Effector memory CD8-positive, alpha-beta T cell (primary cell): ENCODE results near the gene MSI2.

ENCODE experiments used
- ATAC-seq: fragments of 150-1000 bp; cut with Tn5 transposase; replicated peaks from 2 replicates; pipeline ENCODE4 v1.10.0; 2021; ENCODE audit warnings: mild to moderate bottlenecking, moderate library complexity
- DNase-seq, 3 experiments: peaks; one replicate each; pipeline ENCODE4 v3.0.0; 2021
- H3K27ac Mint-ChIP-seq, 2 donors: one replicate each; pipeline ENCODE4 v1.8.0; 2022; ENCODE audit warnings: mild to moderate bottlenecking in 2 of 2, mixed read lengths in 2 of 2, moderate library complexity in 2 of 2
- H3K27me3 Mint-ChIP-seq, 2 donors: one replicate each; pipeline ENCODE4 v1.8.0; 2022; ENCODE audit warnings: mixed read lengths in 2 of 2
- H3K36me3 Mint-ChIP-seq: one replicate; pipeline ENCODE4 v1.8.0; 2022; ENCODE audit warnings: mild to moderate bottlenecking, moderate library complexity, mixed read lengths; ENCODE audit not compliant: insufficient read depth
- H3K4me1 Mint-ChIP-seq, 2 donors: one replicate each; pipeline ENCODE4 v1.8.0; 2022; ENCODE audit warnings: low read depth in 2 of 2, mixed read lengths in 2 of 2
- H3K4me3 Mint-ChIP-seq, 2 donors: one replicate each; pipeline ENCODE4 v1.8.0; 2022; ENCODE audit warnings: mild to moderate bottlenecking in 2 of 2, mixed read lengths in 2 of 2, moderate library complexity in 2 of 2
- H3K9me3 Mint-ChIP-seq, 2 donors: one replicate each; pipeline ENCODE4 v1.8.0; 2022; ENCODE audit warnings: mixed read lengths in 2 of 2

MSI2 gene

DNA sequence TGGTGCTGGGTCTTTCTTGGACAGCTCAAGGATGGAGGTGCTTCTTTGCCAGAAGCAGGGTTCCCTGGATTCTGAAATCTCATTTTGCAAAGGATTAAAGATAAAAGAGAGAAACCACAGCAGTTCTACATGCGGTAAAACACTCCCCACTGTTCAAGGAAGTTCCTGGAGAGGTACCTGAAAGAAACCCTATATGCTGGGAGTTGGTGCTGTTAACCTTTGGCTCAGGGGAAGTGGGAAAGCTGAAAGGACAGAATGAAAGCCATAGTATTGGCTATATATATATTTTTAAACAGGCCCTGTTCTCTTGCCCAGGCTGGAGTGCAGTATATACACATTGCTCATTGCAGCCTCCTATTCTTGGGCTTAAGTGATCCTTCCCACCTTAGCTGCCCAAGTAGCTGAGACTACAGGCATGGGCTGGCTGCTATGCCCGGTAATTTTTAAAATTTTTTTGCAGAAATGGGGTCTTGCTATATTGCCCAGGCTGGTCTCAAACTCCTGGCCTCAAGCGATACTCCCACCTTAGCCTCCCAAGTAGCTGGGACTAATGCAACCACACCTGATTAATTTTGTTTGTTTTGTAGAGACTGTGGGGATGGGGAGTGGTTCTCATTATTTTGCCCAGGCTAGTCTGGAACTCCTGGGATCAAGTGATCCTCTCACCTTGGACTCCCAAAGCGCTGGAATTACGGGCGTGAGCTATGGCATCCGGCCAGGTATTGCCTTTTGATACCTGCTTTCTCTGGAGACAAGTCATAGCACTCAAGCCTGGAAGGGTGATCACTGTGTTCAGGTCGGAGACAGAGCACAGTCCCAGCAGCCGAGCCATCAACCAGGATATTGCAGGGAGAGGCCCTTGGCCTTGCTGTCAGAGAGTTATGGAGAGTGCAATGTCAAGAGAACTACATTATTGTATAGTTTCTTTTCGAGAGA is 55.2 kb downstream of the MSI2 start:
- ATAC-seq = no peak
- H3K27me3 Mint-ChIP-seq = no peaks in the 10 kb centered on the region
- no peaks in the 10 kb centered on the region for H3K9me3 Mint-ChIP-seq
- H3K36me3 Mint-ChIP-seq = no peaks in the 10 kb centered on the region
- peak overlapping the region in 1 of 2 donors; percentile 39 for H3K27ac Mint-ChIP-seq
- DNase-seq = no peak
- H3K4me1 Mint-ChIP-seq = peaks cover 12 to 17% of the 10 kb centered on the region in 2 donors
- H3K4me3 Mint-ChIP-seq = no peak overlapping the region

DNA sequence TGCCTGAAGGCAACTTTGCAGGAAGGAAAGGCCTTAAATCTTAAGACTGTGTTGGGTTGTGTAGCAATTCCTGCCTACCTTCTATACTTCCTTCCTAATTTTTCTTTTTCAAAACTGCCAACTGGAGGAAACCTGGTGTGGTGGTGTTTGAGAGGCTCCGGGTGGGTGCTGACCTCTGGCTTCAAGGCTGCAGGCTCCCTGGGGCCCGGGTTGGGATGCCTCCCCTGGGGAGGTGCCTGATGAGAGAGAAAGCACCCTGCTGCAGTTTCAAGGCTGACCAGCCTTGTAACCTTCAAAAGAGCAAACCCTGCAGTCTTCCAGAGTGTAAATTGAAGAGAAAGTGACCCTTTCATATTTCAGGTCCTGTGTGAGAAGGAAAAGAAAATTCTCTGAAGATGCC is 55.9 kb downstream of the MSI2 start:
- Mint-ChIP-seq H3K27ac (no peak overlapping the region), H3K9me3 (no peaks in the 10 kb centered on the region), H3K4me1 (peaks cover 14 to 17% of the 10 kb centered on the region in 2 donors), H3K4me3 (no peak overlapping the region), H3K36me3 (no peaks in the 10 kb centered on the region), H3K27me3 (no peaks in the 10 kb centered on the region)
- DNase-seq (no peak), ATAC-seq (no peak)

DNA sequence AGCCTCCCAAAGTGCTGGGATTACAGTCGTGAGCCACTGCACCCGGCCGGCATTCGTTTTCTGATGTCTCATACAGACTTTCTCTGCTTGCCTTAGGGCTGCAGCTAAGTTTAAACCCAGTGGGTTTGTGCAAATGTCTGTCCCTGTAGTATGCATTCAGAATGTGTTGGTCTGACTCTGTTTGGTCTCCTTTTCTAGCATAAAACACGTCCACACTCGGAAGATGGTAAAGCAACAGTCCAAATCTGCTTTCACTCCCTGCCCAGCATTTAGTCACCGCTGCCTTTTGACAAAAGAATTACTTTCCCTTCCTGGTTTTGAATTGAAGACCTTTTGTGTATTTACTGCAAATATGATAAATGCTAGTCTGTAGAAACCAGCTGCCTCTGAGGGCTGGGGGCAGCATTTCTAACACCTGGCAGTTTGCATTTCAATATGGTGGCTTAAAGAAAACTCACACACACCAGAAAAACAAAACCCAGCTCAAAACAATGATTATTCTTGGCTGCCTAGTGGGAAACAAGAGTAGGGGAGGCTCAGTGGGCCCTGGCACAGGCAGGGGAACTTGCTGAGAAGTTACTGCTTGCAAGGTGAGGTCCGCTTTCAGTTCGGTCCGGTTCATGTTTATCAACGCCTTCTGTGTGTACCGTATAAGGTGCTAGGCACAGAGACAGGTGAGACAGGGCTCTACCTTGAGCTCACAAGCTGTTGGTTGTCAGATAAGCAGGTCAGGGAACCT is 56.9 kb downstream of the MSI2 start:
- Mint-ChIP-seq H3K27me3 (no peaks in the 10 kb centered on the region), H3K9me3 (no peaks in the 10 kb centered on the region), H3K36me3 (peaks cover 4% of the 10 kb centered on the region), H3K4me3 (no peak overlapping the region), H3K27ac (peak overlapping the region in 1 of 2 donors; percentile 58), H3K4me1 (peaks cover 18 to 22% of the 10 kb centered on the region in 2 donors)
- ATAC-seq (no peak), DNase-seq (no peak)

DNA sequence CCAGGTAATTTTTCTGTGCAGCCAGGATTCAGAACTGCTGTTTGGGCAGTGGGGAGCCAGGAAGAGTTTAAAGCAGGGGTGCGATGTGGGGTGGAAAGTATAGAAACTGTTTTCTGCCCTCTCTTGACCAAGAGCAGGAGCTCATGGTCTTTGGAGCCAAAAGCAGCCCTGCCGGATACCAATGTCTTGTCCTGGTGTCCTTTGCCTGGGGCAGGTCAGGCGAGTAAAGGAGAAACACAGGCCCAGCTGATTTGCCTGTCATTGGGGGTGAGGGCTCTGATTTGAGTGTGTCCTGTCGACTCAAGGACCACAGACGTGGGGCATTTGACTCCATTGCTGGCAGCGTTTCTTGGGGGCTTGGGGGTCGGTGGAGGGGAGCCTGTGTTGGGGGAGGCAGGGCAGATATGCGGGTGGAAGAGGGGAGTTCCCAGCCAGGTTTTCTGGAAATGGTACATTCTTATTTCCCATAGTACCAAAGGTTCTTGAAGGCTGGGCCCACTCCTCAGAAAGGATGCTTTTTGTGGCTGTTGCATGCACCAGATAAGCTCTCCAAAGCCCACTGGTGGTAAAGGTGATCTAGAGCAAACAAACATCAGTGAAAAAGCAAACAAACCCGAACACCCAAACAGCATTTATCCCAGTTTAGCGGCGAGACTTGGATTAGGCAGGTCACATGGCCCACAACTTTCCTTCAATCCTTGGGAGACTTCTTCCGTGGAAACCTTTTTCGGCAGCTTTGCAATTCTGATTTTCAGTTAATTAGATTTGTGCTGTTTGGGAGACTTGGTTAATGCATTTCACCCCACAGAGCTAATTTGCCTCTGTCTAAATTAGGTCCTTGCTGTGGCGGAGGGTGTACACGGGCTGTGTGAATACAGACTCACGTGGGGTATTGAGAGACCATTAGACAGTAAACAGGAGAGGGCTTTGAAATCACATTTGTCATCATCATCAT is 59.0 kb downstream of the MSI2 start:
- Mint-ChIP-seq H3K4me3 (no peak overlapping the region), H3K27me3 (no peaks in the 10 kb centered on the region), H3K27ac (peak overlapping the region in 1 of 2 donors; percentile 79), H3K4me1 (peaks cover 17 to 25% of the 10 kb centered on the region in 2 donors), H3K36me3 (peaks cover 4% of the 10 kb centered on the region), H3K9me3 (no peaks in the 10 kb centered on the region)
- DNase-seq (no peak), ATAC-seq (no peak)

GRCh38 chr17:57316361-57316760 is 60.0 kb downstream of the MSI2 start:
- DNase-seq (no peak), ATAC-seq (no peak)
- peaks cover 4% of the 10 kb centered on the region for H3K36me3 Mint-ChIP-seq
- H3K27ac Mint-ChIP-seq = no peak overlapping the region
- H3K4me3 Mint-ChIP-seq = no peak overlapping the region
- H3K4me1 Mint-ChIP-seq = peaks cover 17 to 25% of the 10 kb centered on the region in 2 donors
- H3K27me3 Mint-ChIP-seq = no peaks in the 10 kb centered on the region
- no peaks in the 10 kb centered on the region for H3K9me3 Mint-ChIP-seq

DNA sequence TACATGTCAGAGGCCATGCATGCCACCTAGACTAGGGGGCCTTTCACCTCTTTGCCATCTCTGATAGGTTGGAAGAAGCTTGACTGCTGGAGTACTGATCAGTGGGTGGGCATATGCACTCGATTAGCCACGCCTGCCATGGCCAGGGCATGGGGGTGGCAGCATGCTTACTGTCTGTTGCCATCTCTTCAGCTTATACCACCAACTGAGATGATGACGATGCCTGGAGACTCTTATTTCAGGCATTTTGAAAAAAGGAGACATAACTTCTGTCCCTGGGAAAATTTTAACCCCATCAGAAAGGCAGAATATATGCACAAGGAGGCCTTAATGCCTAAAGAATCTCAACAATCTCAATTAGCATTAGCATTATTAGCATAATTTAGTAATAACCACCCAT is 60.8 kb downstream of the MSI2 start:
- no peaks in the 10 kb centered on the region for H3K27me3 Mint-ChIP-seq
- no peak overlapping the region for H3K27ac Mint-ChIP-seq

DNA sequence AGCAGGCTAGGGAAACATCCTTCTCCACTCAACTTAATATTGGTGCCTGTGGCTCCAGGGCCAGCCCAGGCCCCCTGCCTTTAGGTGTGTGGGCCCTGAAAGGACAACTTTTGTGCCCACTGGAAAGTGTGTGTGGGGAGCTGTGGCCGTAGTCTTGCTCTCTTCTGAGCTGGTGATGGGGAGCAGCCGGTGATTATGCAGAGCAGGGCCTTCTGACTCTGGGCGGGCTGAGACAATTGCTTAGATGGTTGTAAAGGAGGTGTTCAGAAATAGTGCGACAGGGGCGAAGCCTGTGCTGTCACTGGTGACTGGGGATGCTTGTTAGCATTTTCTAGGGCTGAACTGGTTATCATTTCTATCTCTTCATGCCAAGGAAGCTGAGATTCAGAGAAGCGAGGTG is 62.6 kb downstream of the MSI2 start:
- ATAC-seq = no peak
- no peak overlapping the region for H3K4me3 Mint-ChIP-seq
- H3K27me3 Mint-ChIP-seq = no peaks in the 10 kb centered on the region
- H3K36me3 Mint-ChIP-seq = peaks cover 4% of the 10 kb centered on the region
- H3K27ac Mint-ChIP-seq = peak overlapping the region in 1 of 2 donors; percentile 7
- no peaks in the 10 kb centered on the region for H3K9me3 Mint-ChIP-seq
- H3K4me1 Mint-ChIP-seq = peaks cover 14 to 29% of the 10 kb centered on the region in 2 donors
- no peak for DNase-seq

More for the DNA sequence above, 60.8 kb downstream of the MSI2 start:
- Mint-ChIP-seq H3K9me3 (no peaks in the 10 kb centered on the region), H3K4me3 (no peak overlapping the region), H3K36me3 (peaks cover 4% of the 10 kb centered on the region), H3K4me1 (peaks cover 14 to 25% of the 10 kb centered on the region in 2 donors)
- DNase-seq (no peak), ATAC-seq (no peak)

DNA sequence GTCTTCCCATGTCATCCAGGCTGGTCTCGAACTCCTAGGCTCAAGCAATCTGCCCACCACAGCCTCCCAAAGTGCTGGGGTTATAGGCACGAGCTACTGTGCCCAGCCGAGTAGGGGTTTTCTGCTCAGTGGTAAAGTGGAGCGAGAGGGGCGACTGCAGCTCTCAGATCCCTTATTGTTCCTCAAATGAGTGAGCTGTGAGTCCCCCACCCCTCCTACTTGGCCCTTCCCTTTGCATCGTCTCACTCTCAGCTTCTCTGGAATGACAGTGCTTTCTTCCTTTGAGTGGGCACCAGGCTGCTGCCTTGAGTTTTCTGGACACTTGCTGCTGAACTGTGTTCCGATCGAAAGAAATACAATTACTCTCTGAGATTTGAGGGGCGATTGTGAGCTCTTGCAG is 63.5 kb downstream of the MSI2 start:
- no peak for ATAC-seq
- peaks cover 18 to 25% of the 10 kb centered on the region in 2 donors for H3K4me1 Mint-ChIP-seq
- peak overlapping the region in 1 of 2 donors; percentile 2 for H3K27ac Mint-ChIP-seq
- no peaks in the 10 kb centered on the region for H3K9me3 Mint-ChIP-seq
- H3K36me3 Mint-ChIP-seq = peaks cover 7% of the 10 kb centered on the region
- H3K27me3 Mint-ChIP-seq = no peaks in the 10 kb centered on the region
- DNase-seq = no peak
- H3K4me3 Mint-ChIP-seq = no peak overlapping the region

GRCh38 chr17:57323391-57323790 is 67.1 kb downstream of the MSI2 start:
- H3K9me3 Mint-ChIP-seq = no peaks in the 10 kb centered on the region
- H3K27me3 Mint-ChIP-seq = no peaks in the 10 kb centered on the region
- peaks cover 3% of the 10 kb centered on the region for H3K36me3 Mint-ChIP-seq
- no peak overlapping the region for H3K27ac Mint-ChIP-seq
- peaks cover 25 to 30% of the 10 kb centered on the region in 2 donors for H3K4me1 Mint-ChIP-seq
- no peak for DNase-seq
- H3K4me3 Mint-ChIP-seq = no peak overlapping the region
- no peak for ATAC-seq

GRCh38 chr17:57324060-57324459 is 67.7 kb downstream of the MSI2 start:
- no peak overlapping the region for H3K4me3 Mint-ChIP-seq
- no peak for ATAC-seq
- no peak overlapping the region for H3K27ac Mint-ChIP-seq
- H3K9me3 Mint-ChIP-seq = no peaks in the 10 kb centered on the region
- peaks cover 3% of the 10 kb centered on the region for H3K36me3 Mint-ChIP-seq
- no peaks in the 10 kb centered on the region for H3K27me3 Mint-ChIP-seq
- H3K4me1 Mint-ChIP-seq = peaks cover 25 to 31% of the 10 kb centered on the region in 2 donors
- DNase-seq = no peak

GRCh38 chr17:57324631-57325030 is 68.3 kb downstream of the MSI2 start:
- Mint-ChIP-seq H3K27ac (no peak overlapping the region), H3K36me3 (peaks cover 3% of the 10 kb centered on the region)

DNA sequence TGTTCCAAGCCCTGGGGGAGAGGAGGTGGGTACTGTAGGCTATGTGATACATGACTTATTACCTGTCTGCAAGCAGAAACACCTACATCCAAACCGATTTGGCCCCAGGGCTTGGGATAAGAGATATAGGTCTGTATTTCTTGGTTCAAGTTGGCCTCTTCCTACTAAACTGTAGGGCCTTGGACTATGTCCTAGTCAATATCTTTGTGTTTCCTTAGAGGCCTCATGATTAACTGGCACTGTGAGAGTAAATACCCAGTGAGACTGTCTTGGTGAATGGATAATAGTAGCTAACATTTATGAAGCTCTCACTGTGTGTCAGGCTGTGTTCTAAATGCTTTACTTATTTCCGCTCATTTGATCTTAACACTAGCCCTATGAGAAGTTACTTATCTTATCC is 70.0 kb downstream of the MSI2 start:
- Mint-ChIP-seq H3K4me1 (peaks cover 19 to 26% of the 10 kb centered on the region in 2 donors), H3K4me3 (no peak overlapping the region), H3K36me3 (peaks cover 3% of the 10 kb centered on the region), H3K27me3 (no peaks in the 10 kb centered on the region), H3K27ac (peak overlapping the region; percentile 23 to 77), H3K9me3 (no peaks in the 10 kb centered on the region)
- no peak for ATAC-seq
- DNase-seq = no peak

More at GRCh38 chr17:57324631-57325030, 68.3 kb downstream of the MSI2 start:
- Mint-ChIP-seq H3K27me3 (no peaks in the 10 kb centered on the region), H3K4me1 (peaks cover 24 to 31% of the 10 kb centered on the region in 2 donors), H3K4me3 (no peak overlapping the region), H3K9me3 (no peaks in the 10 kb centered on the region)
- no peak for ATAC-seq
- DNase-seq = no peak

- peaks cover 19 to 26% of the 10 kb centered on the region in 2 donors for H3K4me1 Mint-ChIP-seq
- H3K36me3 Mint-ChIP-seq = peaks cover 3% of the 10 kb centered on the region
- ATAC-seq (no peak), DNase-seq (no peak)
- H3K4me3 Mint-ChIP-seq = no peak overlapping the region
- H3K9me3 Mint-ChIP-seq = no peaks in the 10 kb centered on the region
- H3K27me3 Mint-ChIP-seq = no peaks in the 10 kb centered on the region
- H3K27ac Mint-ChIP-seq = peak overlapping the region; percentile 23 to 77
Measured at GRCh38 chr17:57326764-57327163, 70.4 kb downstream of the MSI2 start.
